DMS153 (cell line): ENCODE results near the gene HEMK1.

Source experiments
- DNase-seq: peaks from one replicate; lab custom pipeline; 2025; lab: John Stamatoyannopoulos, UW

Gene HEMK1

GRCh38 chr3:50573566-50574443 lies 4.5 kb downstream of the HEMK1 start:
- no peak for DNase-seq

- DNase-seq = no peak
These were observed 5.1 kb downstream of the HEMK1 start for GRCh38 chr3:50574444-50574831.

GRCh38 chr3:50575372-50575771 lies 6.0 kb downstream of the HEMK1 start:
- DNase-seq = no peak

- DNase-seq = no peak
These were observed 8.0 kb downstream of the HEMK1 start for GRCh38 chr3:50577348-50577747.

- DNase-seq = no peak
These were observed 11.5 kb downstream of the HEMK1 start for GRCh38 chr3:50580683-50581458.

- no peak for DNase-seq
These were observed 12.1 kb downstream of the HEMK1 start for GRCh38 chr3:50581459-50581842.

- DNase-seq = no peak
These were observed 12.8 kb downstream of the HEMK1 start for GRCh38 chr3:50582083-50582482.

- DNase-seq = no peak
These were observed 14.6 kb downstream of the HEMK1 start for GRCh38 chr3:50583897-50584296.

GRCh38 chr3:50584391-50584790 lies 15.1 kb downstream of the HEMK1 start:
- no peak for DNase-seq

- no peak for DNase-seq
These were observed 16.8 kb downstream of the HEMK1 start for GRCh38 chr3:50585919-50586762.

GRCh38 chr3:50586763-50587070 lies 17.4 kb downstream of the HEMK1 start:
- DNase-seq = no peak

- DNase-seq = no peak
These were observed 18.1 kb downstream of the HEMK1 start for GRCh38 chr3:50587373-50587772.

- DNase-seq = no peak
These were observed 18.8 kb downstream of the HEMK1 start for GRCh38 chr3:50587806-50588758.

GRCh38 chr3:50588759-50589433 lies 19.6 kb downstream of the HEMK1 start:
- no peak for DNase-seq

GRCh38 chr3:50591196-50591741 lies 21.9 kb downstream of the HEMK1 start:
- no peak for DNase-seq

- no peak for DNase-seq
These were observed 23.2 kb downstream of the HEMK1 start for GRCh38 chr3:50592568-50592967.

GRCh38 chr3:50594253-50594785 lies 25.0 kb downstream of the HEMK1 start:
- DNase-seq = no peak

GRCh38 chr3:50599115-50599715 lies 29.9 kb downstream of the HEMK1 start:
- DNase-seq = no peak

- no peak for DNase-seq
These were observed 30.4 kb downstream of the HEMK1 start for GRCh38 chr3:50599716-50600118.
